K562 (cell line): ENCODE results near the gene LSR. TPM values are rescaled to one million over a fixed set of nuclear protein-coding genes. Genes with fewer than 3 reads are reported as not detected.

Experiments
- CBFB ChIP-seq: sonication (generic); formaldehyde crosslinking; IDR thresholded peaks from 2 replicates; pipeline ENCODE4 v1.4.0; 2020; ENCODE audit warnings: mild to moderate bottlenecking, missing genetic modification reagents
- CTBP1 ChIP-seq: fragments of 450-650 bp; IDR thresholded peaks from 2 replicates; pipeline ENCODE4 v1.6.1; 2016; ENCODE audit warnings: borderline replicate concordance
- DLX4 ChIP-seq: fragments of 250-450 bp; sonication (Bioruptor Pico); IDR thresholded peaks from 2 replicates; pipeline ENCODE4 v1.6.1; 2021; ENCODE audit warnings: mild to moderate bottlenecking
- ERF ChIP-seq: fragments of 450-650 bp; formaldehyde crosslinking; IDR thresholded peaks from 2 replicates; pipeline ENCODE4 v1.4.0; 2020; ENCODE audit warnings: mild to moderate bottlenecking, mixed read lengths
- GTF3C2 ChIP-seq: IDR thresholded peaks from 3 replicates; pipeline ENCODE4 v1.6.1; 2011; ENCODE audit warnings: borderline replicate concordance, mild to moderate bottlenecking, moderate library complexity; ENCODE audit not compliant: insufficient read length; ENCODE audit errors: extremely low read depth
- HOMEZ ChIP-seq: fragments of 250-450 bp; sonication (Bioruptor Pico); IDR thresholded peaks from 2 replicates; pipeline ENCODE4 v1.4.0; 2020; ENCODE audit warnings: mild to moderate bottlenecking, moderate library complexity
- JUND ChIP-seq, 2 experiments: IDR thresholded peaks; 2 replicates in 1 of 2; 3 replicates in 1 of 2; pipeline ENCODE4 v1.6.1; 2011; ENCODE audit warnings: borderline replicate concordance in 2 of 2, low read depth in 2 of 2, low read length in 2 of 2, improper control_type of control experiment in 1 of 2, missing biosample characterization in 1 of 2, missing genetic modification characterization in 1 of 2, missing genetic modification reagents in 1 of 2
- KDM1A ChIP-seq, 2 experiments: fragments of 450-650 bp; IDR thresholded peaks; 2 replicates each; pipeline ENCODE4 v1.6.1; 2016; ENCODE audit warnings: mild to moderate bottlenecking in 2 of 2
- MBD2 ChIP-seq: sonication (generic); IDR thresholded peaks from 2 replicates; pipeline ENCODE4 v1.6.1; 2016; ENCODE audit warnings: low read depth, borderline replicate concordance
- NCOA1 ChIP-seq: fragments of 450-650 bp; IDR thresholded peaks from 2 replicates; pipeline ENCODE4 v1.6.1; 2016; ENCODE audit warnings: low read depth
- NCOA6 ChIP-seq: fragments of 450-650 bp; IDR thresholded peaks from 2 replicates; pipeline ENCODE4 v1.6.1; 2017; ENCODE audit warnings: mild to moderate bottlenecking
- POLR3G ChIP-seq: IDR thresholded peaks from 2 replicates; pipeline ENCODE4 v1.6.1; 2011; ENCODE audit not compliant: insufficient read length, insufficient replicate concordance; ENCODE audit errors: extremely low read depth
- RFX5 ChIP-seq: IDR thresholded peaks from 2 replicates; pipeline ENCODE4 v1.6.1; 2011; ENCODE audit warnings: low read depth, mild to moderate bottlenecking, improper control_type of control experiment, low read length
- RHOXF2B ChIP-seq: fragments of 250-450 bp; sonication (Bioruptor Pico); conservative IDR thresholded peaks from 2 replicates; pipeline ENCODE4 v1.5.1; 2021
- STAT5A ChIP-seq: IDR thresholded peaks from 2 replicates; pipeline ENCODE4 v1.6.1; 2012; ENCODE audit warnings: low read length, inconsistent platforms, borderline replicate concordance
- ZBTB5 ChIP-seq: fragments of 450-650 bp; IDR thresholded peaks from 2 replicates; pipeline ENCODE4 v1.6.1; 2017; ENCODE audit warnings: antibody characterized with exemption
- ZNF444 ChIP-seq: fragments of 250-450 bp; sonication (Bioruptor Pico); IDR thresholded peaks from 2 replicates; pipeline ENCODE4 v1.4.0; 2020; ENCODE audit warnings: mild to moderate bottlenecking, moderate library complexity
- polyA plus RNA-seq, 8 experiments: library from polyadenylated mRNA; depleted of rRNA in 4 of 8; stranded (reverse) in 5 of 8; unstranded in 3 of 8; fragments of >200 nt; fragmentation: Nextera tagmentation in 2 of 8; fragmentation: Illumina TruSeq in 1 of 8; extraction: Ambion mirVana in 2 of 8; extraction: Trizol in 1 of 8; gene quantifications; 2 replicates each; pipeline versions ENCODE4 v1.2.1 to v1.2.3, GENCODE V29; 2011 to 2014; ENCODE audit warnings: inconsistent platforms in 1 of 8, missing spikeins in 1 of 8
- total RNA-seq, 7 experiments: library from RNA; depleted of rRNA in 6 of 7; stranded (reverse); fragments of >200 nt in 6 of 7; fragmentation: Illumina TruSeq in 2 of 7; extraction: Trizol in 2 of 7; gene quantifications; 2 replicates each; pipeline versions ENCODE4 v1.2.1 to v1.2.3, GENCODE V29; 2011 to 2021; ENCODE audit warnings: low replicate concordance in 1 of 7
- TF ChIP-seq, protein P1 (sequence below): sonication (generic); formaldehyde crosslinking; IDR thresholded peaks from 2 replicates; pipeline ENCODE4 v1.8.0; 2022; ENCODE audit warnings: missing genetic modification reagents, mild to moderate bottlenecking, borderline replicate concordance

The LSR gene
- total and polyA plus RNA-seq, 9 of the 15 experiments (the other 6 are each of a cell fraction or from before 2014, with no cell fraction given) = 0.44 to 87.9 (median 28.0) TPM

DNA sequence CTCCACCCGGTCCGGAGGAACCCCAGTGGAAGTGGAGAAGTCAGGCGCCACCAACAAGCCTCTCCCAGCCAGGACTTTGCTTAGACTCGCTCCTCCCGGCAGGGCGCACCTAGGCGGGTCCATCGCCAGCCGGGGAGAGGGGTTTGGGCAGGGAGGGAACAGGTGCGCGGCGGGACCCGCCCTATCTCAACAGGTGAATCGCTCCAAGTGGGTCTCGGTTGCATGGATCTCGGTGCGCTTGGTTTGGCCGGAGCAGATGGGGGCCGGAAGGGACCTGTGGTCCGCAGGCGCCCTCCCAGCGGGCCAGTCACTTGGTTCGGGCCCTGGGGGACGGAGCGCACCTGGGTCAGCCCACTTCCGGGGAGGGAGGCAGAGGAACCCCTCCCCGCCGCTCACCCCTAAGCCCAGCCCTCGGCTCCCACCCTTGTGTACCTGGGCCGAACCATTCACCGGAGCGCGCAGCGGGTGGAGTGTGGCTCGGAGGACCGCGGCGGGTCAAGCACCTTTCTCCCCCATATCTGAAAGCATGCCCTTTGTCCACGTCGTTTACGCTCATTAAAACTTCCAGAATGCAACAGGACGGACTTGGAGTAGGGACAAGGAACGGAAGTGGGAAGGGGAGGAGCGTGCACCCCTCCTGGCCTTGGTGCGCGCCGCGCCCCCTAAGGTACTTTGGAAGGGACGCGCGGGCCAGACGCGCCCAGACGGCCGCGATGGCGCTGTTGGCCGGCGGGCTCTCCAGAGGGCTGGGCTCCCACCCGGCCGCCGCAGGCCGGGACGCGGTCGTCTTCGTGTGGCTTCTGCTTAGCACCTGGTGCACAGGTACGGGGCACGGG, at the start of gene LSR (continued):
- TF ChIP-seq HOMEZ (CRISPR knock-in tag) (no peak), ZBTB5 (no peak), MBD2 (peak; percentile 92), NCOA1 (peak; percentile 84), RFX5 (no peak), ZNF444 (no peak), ERF (CRISPR knock-in tag) (peak; percentile 36; the same call in 1 of the 2 replicates), RHOXF2B (no peak), JUND (IDR thresholded peaks at IDR 0.05; ENCODE audit: borderline replicate concordance, low read depth, low read length) (peak; percentile 94), JUND (tag; IDR thresholded peaks at IDR 0.05; ENCODE audit: borderline replicate concordance, low read depth, low read length) (no peak; the same call in 2 of the 3 replicates), STAT5A (no peak), GTF3C2 (no peak), CTBP1 (peak; percentile 95), NCOA6 (peak; percentile 93), CBFB (CRISPR knock-in tag) (peak; percentile 74), KDM1A (IDR thresholded peaks at IDR 0.05) (peak; percentile 8 to 28), POLR3G (no peak), DLX4 (CRISPR knock-in tag) (no peak)
- TF ChIP-seq, protein P1, sequence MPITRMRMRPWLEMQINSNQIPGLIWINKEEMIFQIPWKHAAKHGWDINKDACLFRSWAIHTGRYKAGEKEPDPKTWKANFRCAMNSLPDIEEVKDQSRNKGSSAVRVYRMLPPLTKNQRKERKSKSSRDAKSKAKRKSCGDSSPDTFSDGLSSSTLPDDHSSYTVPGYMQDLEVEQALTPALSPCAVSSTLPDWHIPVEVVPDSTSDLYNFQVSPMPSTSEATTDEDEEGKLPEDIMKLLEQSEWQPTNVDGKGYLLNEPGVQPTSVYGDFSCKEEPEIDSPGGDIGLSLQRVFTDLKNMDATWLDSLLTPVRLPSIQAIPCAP (CRISPR knock-in tag) = no peak
